KMS-11 (cell line): ENCODE measurements around the gene BAZ2B.

Experiments
- H2AFZ ChIP-seq: fragments of 200-600 bp; sonication (generic); 2 replicates; pipeline ENCODE4 v1.6.1; 2016; ENCODE audit warnings: antibody characterized with exemption, mixed run types, low read depth
- H3K27ac ChIP-seq: fragments of 200-600 bp; sonication (generic); 2 replicates; pipeline ENCODE4 v1.6.1; 2016; ENCODE audit warnings: mild to moderate bottlenecking, mixed run types
- H3K27me3 ChIP-seq: fragments of 200-600 bp; sonication (generic); 2 replicates; pipeline ENCODE4 v1.6.1; 2017; ENCODE audit warnings: mild to moderate bottlenecking, low read depth, mixed run types, moderate library complexity; ENCODE audit not compliant: insufficient read depth
- H3K36me3 ChIP-seq: fragments of 200-600 bp; sonication (generic); 2 replicates; pipeline ENCODE4 v1.6.1; 2017; ENCODE audit warnings: mild to moderate bottlenecking, mixed run types; ENCODE audit not compliant: insufficient read depth
- H3K4me1 ChIP-seq: fragments of 200-600 bp; sonication (generic); 2 replicates; pipeline ENCODE4 v1.6.1; 2016; ENCODE audit warnings: mild to moderate bottlenecking, low read depth, mixed run types; ENCODE audit not compliant: poor library complexity, severe bottlenecking
- H3K4me2 ChIP-seq: fragments of 200-600 bp; sonication (generic); 2 replicates; pipeline ENCODE4 v1.7.0; 2016; ENCODE audit warnings: mild to moderate bottlenecking, mixed run types
- H3K4me3 ChIP-seq: fragments of 200-600 bp; sonication (generic); IDR thresholded peaks from 2 replicates; pipeline ENCODE4 v1.6.1; 2017; ENCODE audit warnings: low read depth, low read length, mixed read lengths; ENCODE audit not compliant: insufficient read depth
- H3K79me2 ChIP-seq: fragments of 200-600 bp; sonication (generic); 2 replicates; pipeline ENCODE4 v1.6.1; 2016; ENCODE audit warnings: low read depth, mixed run types; ENCODE audit not compliant: insufficient read depth
- H3K9ac ChIP-seq: fragments of 200-600 bp; sonication (generic); 2 replicates; pipeline ENCODE4 v1.6.1; 2016; ENCODE audit warnings: mild to moderate bottlenecking, mixed run types
- H4K20me1 ChIP-seq: fragments of 200-600 bp; sonication (generic); 2 replicates; pipeline ENCODE4 v1.6.1; 2016; ENCODE audit warnings: mild to moderate bottlenecking, mixed run types; ENCODE audit not compliant: insufficient read depth
- TF ChIP-seq, protein P1 (sequence below): fragments of 200-600 bp; sonication (generic); conservative IDR thresholded peaks from 2 replicates; pipeline ENCODE4 v1.6.1; 2017; ENCODE audit warnings: low read depth, mild to moderate bottlenecking, antibody characterized with exemption, low read length, moderate library complexity, mixed read lengths

The BAZ2B gene

GRCh38 chr2:159382447-159383028 is 233.8 kb downstream of the BAZ2B start:
- no peaks in the 10 kb centered on the region for H3K36me3 ChIP-seq
- TF ChIP-seq, protein P1, sequence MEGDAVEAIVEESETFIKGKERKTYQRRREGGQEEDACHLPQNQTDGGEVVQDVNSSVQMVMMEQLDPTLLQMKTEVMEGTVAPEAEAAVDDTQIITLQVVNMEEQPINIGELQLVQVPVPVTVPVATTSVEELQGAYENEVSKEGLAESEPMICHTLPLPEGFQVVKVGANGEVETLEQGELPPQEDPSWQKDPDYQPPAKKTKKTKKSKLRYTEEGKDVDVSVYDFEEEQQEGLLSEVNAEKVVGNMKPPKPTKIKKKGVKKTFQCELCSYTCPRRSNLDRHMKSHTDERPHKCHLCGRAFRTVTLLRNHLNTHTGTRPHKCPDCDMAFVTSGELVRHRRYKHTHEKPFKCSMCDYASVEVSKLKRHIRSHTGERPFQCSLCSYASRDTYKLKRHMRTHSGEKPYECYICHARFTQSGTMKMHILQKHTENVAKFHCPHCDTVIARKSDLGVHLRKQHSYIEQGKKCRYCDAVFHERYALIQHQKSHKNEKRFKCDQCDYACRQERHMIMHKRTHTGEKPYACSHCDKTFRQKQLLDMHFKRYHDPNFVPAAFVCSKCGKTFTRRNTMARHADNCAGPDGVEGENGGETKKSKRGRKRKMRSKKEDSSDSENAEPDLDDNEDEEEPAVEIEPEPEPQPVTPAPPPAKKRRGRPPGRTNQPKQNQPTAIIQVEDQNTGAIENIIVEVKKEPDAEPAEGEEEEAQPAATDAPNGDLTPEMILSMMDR = no peak
- H3K4me2 ChIP-seq = peak overlapping the region; percentile 39; the same call in 1 of the 2 replicates

DNA sequence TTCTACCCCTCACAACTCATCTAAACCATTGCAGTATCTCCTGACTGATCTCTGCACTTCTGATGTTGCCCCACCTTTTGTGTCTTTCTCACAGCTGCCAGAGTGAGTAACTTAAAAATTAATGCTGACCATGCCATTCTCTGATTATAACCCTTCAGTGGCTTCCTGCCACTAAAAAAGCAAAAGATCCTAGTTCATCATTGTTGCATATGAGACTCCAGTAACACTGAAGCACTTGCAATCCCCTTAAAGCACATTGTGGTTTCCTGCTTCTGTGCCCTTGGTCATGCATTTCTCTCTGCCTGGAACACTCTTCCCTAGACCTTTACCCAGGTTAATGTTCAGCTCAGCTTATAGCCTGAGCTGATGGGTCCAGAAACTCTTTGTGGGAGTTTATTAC is 234.8 kb downstream of the BAZ2B start:
- H3K9ac ChIP-seq = no peak overlapping the region
- no peak overlapping the region for H2AFZ ChIP-seq
- H3K4me3 ChIP-seq = no peak overlapping the region
- H3K79me2 ChIP-seq = no peaks in the 10 kb centered on the region
- H3K4me1 ChIP-seq = peaks cover 37% of the 10 kb centered on the region
- no peaks in the 10 kb centered on the region for H4K20me1 ChIP-seq
- H3K4me2 ChIP-seq = peak overlapping the region; percentile 39
- H3K27ac ChIP-seq = peak overlapping the region; percentile 50
- TF ChIP-seq, protein P1 = no peak
- no peaks in the 10 kb centered on the region for H3K36me3 ChIP-seq
- H3K27me3 ChIP-seq = no peaks in the 10 kb centered on the region

More at GRCh38 chr2:159382447-159383028, 233.8 kb downstream of the BAZ2B start:
- no peak overlapping the region for H3K4me3 ChIP-seq
- no peaks in the 10 kb centered on the region for H3K27me3 ChIP-seq
- peaks cover 37% of the 10 kb centered on the region for H3K4me1 ChIP-seq
- no peak overlapping the region for H3K27ac ChIP-seq
- H4K20me1 ChIP-seq = no peaks in the 10 kb centered on the region
- no peaks in the 10 kb centered on the region for H3K79me2 ChIP-seq
- H3K9ac ChIP-seq = no peak overlapping the region
- H2AFZ ChIP-seq = no peak overlapping the region

DNA sequence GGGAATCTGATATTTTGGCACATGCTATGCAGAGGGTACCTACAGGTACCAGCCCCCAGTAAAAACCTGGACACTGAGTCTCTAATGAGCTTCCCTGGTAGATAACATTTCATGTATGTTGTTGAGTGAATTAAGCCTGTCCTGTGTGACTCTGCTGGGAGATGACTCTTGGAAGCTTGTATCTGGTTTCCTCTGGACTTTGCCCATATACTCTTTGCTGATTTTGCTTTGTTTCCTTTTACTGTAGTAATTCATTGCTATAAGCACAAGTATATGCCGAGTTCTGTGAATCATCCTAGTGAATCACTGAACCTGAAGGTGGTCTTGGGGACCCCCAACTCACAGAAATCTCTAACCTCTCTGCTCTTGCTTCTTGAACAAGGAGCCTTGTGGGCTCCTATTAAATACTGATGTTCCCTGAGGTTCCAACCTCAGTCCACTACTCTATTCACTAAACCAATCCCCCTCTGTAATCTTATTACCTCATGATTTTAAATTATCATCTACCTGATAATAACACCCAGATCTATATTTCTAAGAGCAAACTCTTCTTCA is 235.6 kb downstream of the BAZ2B start:
- no peaks in the 10 kb centered on the region for H4K20me1 ChIP-seq
- TF ChIP-seq, protein P1 = no peak
- no peaks in the 10 kb centered on the region for H3K79me2 ChIP-seq
- H3K4me3 ChIP-seq = no peak overlapping the region
- no peaks in the 10 kb centered on the region for H3K27me3 ChIP-seq
- no peak overlapping the region for H2AFZ ChIP-seq
- peak overlapping the region; percentile 39 for H3K4me2 ChIP-seq
- H3K27ac ChIP-seq = peak overlapping the region; percentile 50; the same call in 1 of the 2 replicates
- no peaks in the 10 kb centered on the region for H3K36me3 ChIP-seq
- no peak overlapping the region for H3K9ac ChIP-seq
- peaks cover 37% of the 10 kb centered on the region for H3K4me1 ChIP-seq

DNA sequence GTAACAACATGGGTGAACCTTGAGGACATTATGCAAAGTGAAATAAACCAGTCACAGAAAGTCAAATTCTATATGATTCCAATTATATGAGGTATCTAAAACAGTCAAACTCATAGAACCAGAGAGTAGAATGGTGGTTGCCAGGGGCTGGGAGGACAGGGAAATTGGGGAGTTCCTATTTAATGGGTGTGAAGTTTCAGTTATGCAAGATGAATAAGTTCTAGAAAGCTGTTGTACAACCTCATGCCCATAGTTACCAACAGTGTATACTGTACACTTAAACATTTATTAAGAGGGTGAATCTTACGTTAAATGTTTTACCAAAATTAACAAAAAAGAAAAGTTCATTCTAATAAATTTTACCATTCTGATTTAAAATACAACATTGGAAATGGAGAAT is 237.2 kb downstream of the BAZ2B start:
- Histone ChIP-seq H3K4me1 (peaks cover 37% of the 10 kb centered on the region), H4K20me1 (no peaks in the 10 kb centered on the region), H3K9ac (no peak overlapping the region), H2AFZ (no peak overlapping the region), H3K36me3 (no peaks in the 10 kb centered on the region), H3K79me2 (no peaks in the 10 kb centered on the region), H3K4me3 (no peak overlapping the region), H3K4me2 (no peak overlapping the region), H3K27ac (no peak overlapping the region), H3K27me3 (no peaks in the 10 kb centered on the region)
- TF ChIP-seq, protein P1 = no peak
